ENCODE results near the gene ASIC2. TPM values are rescaled to one million over a fixed set of nuclear protein-coding genes. Genes with fewer than 3 reads are reported as not detected.

Gene ASIC2
- total RNA-seq, 1 donor from 2014 or later, result 0.36 TPM

- FAIRE-seq, result no peak
- no peaks in the 10 kb centered on the region for H3K36me3 Mint-ChIP-seq (ENCODE audit: low read depth, unreplicated experiment)
Observed at GRCh38 chr17:33084755-33085154, 208.3 kb downstream of the ASIC2 start.

GRCh38 chr17:33082529-33083173 is 210.4 kb downstream of the ASIC2 start:
- no peak overlapping the region for H3K4me2 ChIP-seq (ENCODE audit: low read length)
- Mint-ChIP-seq H3K9me3 (ENCODE audit: unreplicated experiment) (no peaks in the 10 kb centered on the region), H3K27me3 (ENCODE audit: low read depth, unreplicated experiment) (peaks cover 37% of the 10 kb centered on the region), H3K4me3 (ENCODE audit: unreplicated experiment) (no peak overlapping the region), H3K27ac (ENCODE audit: unreplicated experiment) (no peak overlapping the region), H3K4me1 (ENCODE audit: low read depth, unreplicated experiment) (no peaks in the 10 kb centered on the region), H3K36me3 (ENCODE audit: low read depth, unreplicated experiment) (no peaks in the 10 kb centered on the region)
- no peaks in the 10 kb centered on the region for H3K27me3 ChIP-seq (ENCODE audit: insufficient read depth, low read length)
- no peaks in the 10 kb centered on the region for H3K79me2 ChIP-seq (ENCODE audit: insufficient read depth, low read length)
- no peaks in the 10 kb centered on the region for H3K36me3 ChIP-seq (ENCODE audit: insufficient read depth, low read length)
- FAIRE-seq (no peak), DNase-seq (ENCODE audit: low read depth) (no peak)
- no peaks in the 10 kb centered on the region for H3K4me1 ChIP-seq (ENCODE audit: insufficient read depth, low read length)
- no peaks in the 10 kb centered on the region for H3K9me3 ChIP-seq (ENCODE audit: insufficient read depth, low read depth, low read length)
- no peak overlapping the region for H3K4me3 ChIP-seq (ENCODE audit: insufficient read depth, low read depth, low read length)
- no peak for TF ChIP-seq CTCF (IDR thresholded peaks at IDR 0.05; ENCODE audit: insufficient read depth, low read depth, low read length)
- no peak for TF ChIP-seq EZH2 (IDR thresholded peaks at IDR 0.05; ENCODE audit: insufficient read depth, low read length)
- H3K27ac ChIP-seq (ENCODE audit: low read depth, low read length), result no peak overlapping the region
- H3K9ac ChIP-seq (ENCODE audit: low read length), result no peak overlapping the region
- H4K20me1 ChIP-seq (ENCODE audit: insufficient read depth, low read length), result no peaks in the 10 kb centered on the region
- H2AFZ ChIP-seq (ENCODE audit: low read depth, low read length), result no peak overlapping the region

More at GRCh38 chr17:33084755-33085154, 208.3 kb downstream of the ASIC2 start:
- Histone ChIP-seq H3K4me1 (ENCODE audit: insufficient read depth, low read length) (no peaks in the 10 kb centered on the region), H3K4me2 (ENCODE audit: low read length) (no peak overlapping the region), H3K9ac (ENCODE audit: low read length) (no peak overlapping the region), H3K4me3 (ENCODE audit: insufficient read depth, low read depth, low read length) (no peak overlapping the region), H3K9me3 (ENCODE audit: insufficient read depth, low read depth, low read length) (no peaks in the 10 kb centered on the region), H3K36me3 (ENCODE audit: insufficient read depth, low read length) (no peaks in the 10 kb centered on the region), H3K79me2 (ENCODE audit: insufficient read depth, low read length) (no peaks in the 10 kb centered on the region), H2AFZ (ENCODE audit: low read depth, low read length) (no peak overlapping the region), H4K20me1 (ENCODE audit: insufficient read depth, low read length) (no peaks in the 10 kb centered on the region), H3K27me3 (ENCODE audit: insufficient read depth, low read length) (no peaks in the 10 kb centered on the region), H3K27ac (ENCODE audit: low read depth, low read length) (no peak overlapping the region)
- H3K9me3 Mint-ChIP-seq (ENCODE audit: unreplicated experiment), result no peaks in the 10 kb centered on the region
- no peaks in the 10 kb centered on the region for H3K4me1 Mint-ChIP-seq (ENCODE audit: low read depth, unreplicated experiment)
- no peak overlapping the region for H3K27ac Mint-ChIP-seq (ENCODE audit: unreplicated experiment)
- no peak overlapping the region for H3K4me3 Mint-ChIP-seq (ENCODE audit: unreplicated experiment)
- TF ChIP-seq CTCF (IDR thresholded peaks at IDR 0.05; ENCODE audit: insufficient read depth, low read depth, low read length), result no peak
- no peak for TF ChIP-seq EZH2 (IDR thresholded peaks at IDR 0.05; ENCODE audit: insufficient read depth, low read length)
- DNase-seq (ENCODE audit: low read depth), result no peak
- peaks cover 41% of the 10 kb centered on the region for H3K27me3 Mint-ChIP-seq (ENCODE audit: low read depth, unreplicated experiment)

GRCh38 chr17:33080091-33080490 is 213.0 kb downstream of the ASIC2 start:
- Histone ChIP-seq H3K4me3 (ENCODE audit: insufficient read depth, low read depth, low read length) (no peak overlapping the region), H3K9ac (ENCODE audit: low read length) (no peak overlapping the region), H4K20me1 (ENCODE audit: insufficient read depth, low read length) (no peaks in the 10 kb centered on the region), H3K4me1 (ENCODE audit: insufficient read depth, low read length) (no peaks in the 10 kb centered on the region), H3K36me3 (ENCODE audit: insufficient read depth, low read length) (no peaks in the 10 kb centered on the region), H3K27ac (ENCODE audit: low read depth, low read length) (no peak overlapping the region), H3K9me3 (ENCODE audit: insufficient read depth, low read depth, low read length) (no peaks in the 10 kb centered on the region), H3K79me2 (ENCODE audit: insufficient read depth, low read length) (no peaks in the 10 kb centered on the region), H3K4me2 (ENCODE audit: low read length) (no peak overlapping the region), H2AFZ (ENCODE audit: low read depth, low read length) (no peak overlapping the region), H3K27me3 (ENCODE audit: insufficient read depth, low read length) (no peaks in the 10 kb centered on the region)
- TF ChIP-seq CTCF (IDR thresholded peaks at IDR 0.05; ENCODE audit: insufficient read depth, low read depth, low read length), result no peak
- no peak for TF ChIP-seq EZH2 (IDR thresholded peaks at IDR 0.05; ENCODE audit: insufficient read depth, low read length)
- no peaks in the 10 kb centered on the region for H3K4me1 Mint-ChIP-seq (ENCODE audit: low read depth, unreplicated experiment)
- peaks cover 51% of the 10 kb centered on the region for H3K27me3 Mint-ChIP-seq (ENCODE audit: low read depth, unreplicated experiment)
- H3K27ac Mint-ChIP-seq (ENCODE audit: unreplicated experiment), result no peak overlapping the region
- no peaks in the 10 kb centered on the region for H3K36me3 Mint-ChIP-seq (ENCODE audit: low read depth, unreplicated experiment)
- H3K9me3 Mint-ChIP-seq (ENCODE audit: unreplicated experiment), result no peaks in the 10 kb centered on the region
- FAIRE-seq (no peak), DNase-seq (ENCODE audit: low read depth) (no peak)
- H3K4me3 Mint-ChIP-seq (ENCODE audit: unreplicated experiment), result no peak overlapping the region

Data from astrocyte (in vitro differentiated cells and primary cell).